ENCODE results near the gene RACK1. TPM values are rescaled to one million over a fixed set of nuclear protein-coding genes. Genes with fewer than 3 reads are reported as not detected.

RACK1 gene
- total RNA-seq, 1 donor from 2014 or later: 4,943 TPM

DNA sequence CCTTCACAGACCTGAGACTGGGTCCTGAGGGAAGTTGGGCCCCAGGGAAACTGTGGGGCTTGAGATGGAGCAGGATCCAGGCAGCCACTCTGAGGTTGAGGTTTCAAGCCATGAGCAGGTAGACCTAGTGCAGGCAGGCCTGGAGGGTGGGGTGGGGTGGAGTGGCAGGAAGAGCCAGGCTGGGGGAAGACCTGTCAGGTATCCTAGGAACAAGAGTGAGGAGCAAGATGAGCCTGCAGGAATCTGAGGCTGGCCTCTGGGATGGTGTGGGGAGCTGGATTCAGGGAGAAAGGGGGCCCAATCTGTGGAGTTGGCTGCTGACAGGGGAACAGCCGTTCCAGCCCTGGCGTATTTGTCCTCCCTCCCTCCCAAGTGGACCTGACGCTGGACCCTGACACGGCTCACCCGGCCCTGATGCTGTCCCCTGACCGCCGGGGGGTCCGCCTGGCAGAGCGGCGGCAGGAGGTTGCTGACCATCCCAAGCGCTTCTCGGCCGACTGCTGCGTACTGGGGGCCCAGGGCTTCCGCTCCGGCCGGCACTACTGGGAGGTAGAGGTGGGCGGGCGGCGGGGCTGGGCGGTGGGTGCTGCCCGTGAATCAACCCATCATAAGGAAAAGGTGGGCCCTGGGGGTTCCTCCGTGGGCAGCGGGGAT, 9.8 kb downstream of the RACK1 start:
- DNase-seq (ENCODE audit: low read depth in 2 of 2): no peak

DNA sequence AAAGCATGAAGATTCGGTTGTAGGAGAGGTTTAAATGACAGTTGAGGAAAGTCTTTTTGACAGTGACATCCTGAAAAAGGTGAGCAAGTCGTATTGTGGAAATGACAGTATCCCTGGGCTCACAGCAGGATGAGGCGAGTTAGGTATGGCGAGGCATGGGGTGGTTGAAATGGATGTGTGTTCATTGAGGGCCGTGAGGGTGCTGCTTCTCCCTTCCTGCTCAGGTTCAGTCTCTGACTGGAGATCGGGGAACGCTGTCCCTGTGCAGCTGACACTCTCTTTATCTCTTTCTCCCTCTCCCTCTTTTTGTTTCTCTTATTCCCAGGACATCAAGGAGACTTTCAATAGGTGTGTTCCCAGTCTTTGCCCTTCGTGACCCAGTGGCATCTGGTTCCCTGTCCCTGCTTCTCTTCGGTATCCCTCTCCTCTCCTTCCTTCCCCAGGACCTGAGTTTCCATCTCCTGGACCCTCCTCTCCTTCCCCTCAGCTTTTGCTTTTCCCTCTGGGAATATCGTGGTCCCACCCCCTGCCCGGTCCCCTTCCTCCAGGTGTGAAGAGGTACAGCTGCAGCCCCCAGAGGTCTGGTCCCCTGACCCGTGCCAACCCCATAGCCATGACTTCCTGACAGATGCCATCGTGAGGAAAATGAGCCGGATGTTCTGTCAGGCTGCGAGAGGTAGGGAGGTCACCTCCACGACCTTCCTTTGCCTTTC, 10.5 kb downstream of the RACK1 start:
- DNase-seq (ENCODE audit: low read depth in 2 of 2): no peak

DNA sequence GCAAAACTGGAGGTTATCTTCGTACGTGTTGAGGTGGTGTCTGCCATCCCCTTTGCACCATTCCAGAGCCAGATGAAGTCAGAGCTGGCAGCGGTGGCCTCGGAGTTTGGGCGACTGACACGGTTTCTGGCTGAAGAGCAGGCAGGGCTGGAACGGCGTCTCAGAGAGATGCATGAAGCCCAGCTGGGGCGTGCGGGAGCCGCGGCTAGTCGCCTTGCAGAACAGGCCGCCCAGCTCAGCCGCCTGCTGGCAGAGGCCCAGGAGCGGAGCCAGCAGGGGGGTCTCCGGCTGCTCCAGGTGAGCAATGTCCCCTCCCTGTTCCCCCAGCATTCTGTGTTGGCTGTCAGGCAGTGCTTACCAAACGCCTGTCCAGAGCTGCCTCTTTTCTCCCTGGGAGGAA, 11.1 kb downstream of the RACK1 start:
- no peak for DNase-seq (ENCODE audit: low read depth in 2 of 2)

DNA sequence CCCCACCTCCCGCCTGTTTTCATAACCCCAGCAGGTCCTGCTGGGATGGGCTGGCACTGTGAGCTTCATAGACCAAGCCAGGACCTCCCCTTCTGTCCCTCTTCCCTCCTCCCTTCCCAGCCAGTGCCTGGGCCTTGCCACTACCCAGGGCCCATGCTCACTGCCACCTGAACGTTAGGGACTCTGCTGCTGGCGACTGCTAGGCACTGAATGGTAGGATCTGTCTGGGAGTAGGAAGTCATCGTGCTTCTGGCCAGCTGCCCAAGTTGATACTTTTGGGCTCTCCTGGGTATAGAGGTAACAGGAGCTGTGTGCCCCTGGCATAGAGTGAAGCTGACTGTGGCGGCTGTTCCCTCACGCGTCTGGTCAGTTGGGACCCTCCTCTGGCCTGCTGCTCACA, 12.3 kb downstream of the RACK1 start:
- DNase-seq (ENCODE audit: low read depth in 2 of 2): no peak

DNA sequence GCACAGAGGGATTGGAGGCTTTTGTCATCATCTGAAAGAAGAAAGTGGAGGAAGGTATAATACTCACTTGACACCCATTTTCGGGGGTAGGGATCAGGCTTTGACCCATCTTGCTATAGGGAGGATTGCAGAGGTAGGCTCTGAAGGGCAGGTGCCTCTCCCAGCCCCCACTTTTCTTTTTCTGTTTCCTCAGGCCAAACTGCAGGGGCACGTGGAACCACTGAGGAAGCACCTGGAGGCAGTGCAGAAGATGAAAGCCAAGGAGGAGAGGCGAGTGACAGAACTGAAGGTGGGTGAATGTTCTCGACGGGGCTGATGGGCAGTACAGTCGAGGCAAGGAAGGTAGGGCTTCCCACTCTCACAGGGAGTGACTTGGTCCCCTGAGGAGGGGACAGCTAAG, 13.2 kb downstream of the RACK1 start:
- DNase-seq (ENCODE audit: low read depth in 2 of 2): no peak

GRCh38 chr5:181229996-181230395, 13.7 kb downstream of the RACK1 start:
- DNase-seq (ENCODE audit: low read depth in 2 of 2): no peak

- DNase-seq (ENCODE audit: low read depth in 2 of 2): no peak
Observed at GRCh38 chr5:181224390-181225229, 19.1 kb downstream of the RACK1 start.

DNA sequence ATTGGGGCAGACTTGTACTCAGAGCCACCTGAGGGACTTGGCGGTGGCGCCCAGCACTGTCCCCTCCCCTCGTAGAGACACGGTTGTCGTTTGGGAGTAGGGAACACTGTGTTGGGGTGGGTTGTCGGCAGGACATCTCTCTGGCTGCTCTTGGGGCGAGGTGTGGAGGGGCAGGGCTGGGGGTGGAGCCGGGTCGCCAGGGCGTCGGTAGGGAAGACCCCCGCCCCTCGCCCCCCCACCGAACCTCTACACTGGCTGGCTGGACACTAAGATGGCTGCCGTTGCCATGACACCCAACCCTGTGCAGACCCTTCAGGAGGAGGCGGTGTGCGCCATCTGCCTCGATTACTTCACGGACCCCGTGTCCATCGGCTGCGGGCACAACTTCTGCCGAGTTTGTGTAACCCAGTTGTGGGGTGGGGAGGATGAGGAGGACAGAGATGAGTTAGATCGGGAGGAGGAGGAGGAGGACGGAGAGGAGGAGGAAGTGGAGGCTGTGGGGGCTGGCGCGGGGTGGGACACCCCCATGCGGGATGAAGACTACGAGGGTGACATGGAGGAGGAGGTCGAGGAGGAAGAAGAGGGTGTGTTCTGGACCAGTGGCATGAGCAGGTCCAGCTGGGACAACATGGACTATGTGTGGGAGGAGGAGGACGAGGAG, 19.8 kb downstream of the RACK1 start:
- DNase-seq (ENCODE audit: low read depth in 2 of 2): peak in 1 of 2 donors; percentile 56

- DNase-seq (ENCODE audit: low read depth in 2 of 2): peak; percentile 94 to 99
Observed at GRCh38 chr5:181223058-181223728, 20.5 kb downstream of the RACK1 start, which contains the start of gene TRIM41. TRIM41 (plus strand) TSS chr5:181223281; CDS start chr5:181224000, 719 bp downstream.

GRCh38 chr5:181222630-181223057, 21.1 kb downstream of the RACK1 start:
- DNase-seq (ENCODE audit: low read depth in 2 of 2): no peak

- DNase-seq (ENCODE audit: low read depth in 2 of 2): peak; percentile 87 to 93
Observed at GRCh38 chr5:181221792-181222629, 21.7 kb downstream of the RACK1 start.

GRCh38 chr5:181221105-181221791, 22.5 kb downstream of the RACK1 start:
- DNase-seq (ENCODE audit: low read depth in 2 of 2): no peak

GRCh38 chr5:181220178-181220515, 23.6 kb downstream of the RACK1 start:
- no peak for DNase-seq (ENCODE audit: low read depth in 2 of 2)

DNA sequence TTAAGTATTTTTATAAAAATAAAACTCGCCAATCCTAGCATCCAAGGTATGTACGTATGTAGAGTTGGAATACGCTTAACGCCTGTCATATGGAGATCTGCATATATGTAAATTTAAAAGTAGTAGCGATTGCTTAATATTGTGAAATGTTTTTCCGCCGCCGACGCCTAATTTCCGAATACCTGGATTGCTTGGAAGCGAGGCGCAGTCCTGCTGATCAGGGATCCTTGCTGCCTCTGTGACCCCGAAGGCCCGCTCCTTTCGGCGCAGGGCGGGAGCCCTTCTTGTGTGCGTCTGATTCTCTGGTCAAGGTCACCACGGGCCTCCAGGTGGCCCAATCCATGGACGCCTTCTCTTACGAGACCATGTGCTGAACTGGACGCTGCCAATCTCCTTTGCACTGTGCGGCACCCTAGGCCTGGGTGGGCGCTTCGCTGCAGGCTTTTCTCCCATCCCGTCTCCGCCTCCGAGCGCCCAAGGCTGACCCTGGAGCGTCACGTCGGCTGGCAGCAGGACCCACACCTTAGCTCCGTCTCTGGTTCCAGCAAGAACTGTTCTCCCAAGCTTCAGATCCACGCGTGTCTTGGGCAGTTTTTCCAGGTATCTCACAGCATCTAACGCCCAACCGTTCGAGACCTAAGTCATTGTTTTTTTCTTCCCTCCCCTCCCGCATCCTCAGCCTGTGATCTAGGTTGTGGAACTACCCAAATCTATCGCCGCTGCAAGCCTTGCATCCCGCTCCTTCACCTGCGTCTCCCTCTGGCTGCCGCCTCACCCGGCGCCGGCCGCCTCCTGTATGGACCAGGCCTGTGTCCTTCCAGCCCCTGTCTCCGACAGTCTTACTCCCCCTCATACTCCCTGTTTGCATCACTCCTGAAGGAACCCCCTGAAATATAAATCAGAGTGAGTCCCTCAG, 24.2 kb downstream of the RACK1 start:
- no peak for DNase-seq (ENCODE audit: low read depth in 2 of 2)

GRCh38 chr5:181218795-181219124, 24.9 kb downstream of the RACK1 start:
- no peak for DNase-seq (ENCODE audit: low read depth in 2 of 2)

DNA sequence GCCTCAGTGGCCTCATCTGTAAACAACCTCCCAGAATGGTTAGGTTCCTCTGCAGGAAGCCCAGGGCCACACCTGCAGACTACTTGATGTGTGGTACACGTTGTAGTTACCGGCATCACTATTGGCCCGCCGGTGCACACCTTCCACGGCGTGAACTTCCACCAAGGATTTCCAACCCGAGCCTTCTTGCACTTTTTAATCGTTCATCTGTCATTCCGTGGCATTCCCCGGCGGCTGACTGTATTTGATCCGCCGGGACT, 26.0 kb downstream of the RACK1 start:
- peak in 1 of 2 donors; percentile 19 for DNase-seq (ENCODE audit: low read depth in 2 of 2)

DNA sequence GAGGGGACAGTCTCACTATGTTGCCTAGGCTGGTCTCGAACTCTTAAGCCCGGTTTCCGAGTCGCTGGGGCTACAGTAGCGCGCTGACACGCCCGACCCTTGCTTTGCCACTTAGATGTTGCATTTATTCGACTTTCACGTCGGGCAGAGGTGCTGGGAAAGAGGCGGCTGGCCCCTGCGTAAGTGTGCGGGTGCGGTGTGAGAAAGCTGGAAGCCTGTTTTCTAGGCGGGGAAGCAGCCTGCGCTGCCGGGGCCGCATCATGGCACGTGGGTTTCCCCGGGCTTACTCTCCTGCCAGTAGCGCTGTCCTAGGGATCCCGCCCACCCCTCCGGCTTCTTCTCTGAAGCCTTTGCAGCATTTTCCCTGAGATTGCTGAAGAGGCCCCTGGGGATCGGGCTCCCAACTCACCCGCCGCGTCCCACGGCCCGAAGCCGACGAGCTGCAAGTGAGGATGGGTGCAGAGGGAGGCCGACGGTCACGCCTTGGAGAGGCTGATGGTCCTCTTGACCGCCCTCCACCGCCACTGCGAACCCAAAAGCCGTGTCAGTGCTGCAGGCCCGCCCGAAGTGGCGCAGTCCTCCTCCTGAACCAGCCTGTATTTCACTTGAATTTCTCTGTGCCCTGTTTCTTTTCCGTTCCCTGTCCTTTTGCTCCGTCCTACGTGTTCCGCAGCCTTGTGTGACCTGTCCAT, 26.4 kb downstream of the RACK1 start:
- DNase-seq (ENCODE audit: low read depth in 2 of 2): peak in 1 of 2 donors; percentile 56
